Urinary bladder (tissue), 4 donors: ENCODE results near the gene ABCA4. TPM values are rescaled to one million over a fixed set of nuclear protein-coding genes. Genes with fewer than 3 reads are reported as not detected.

Experiments
- DNase-seq: peaks from one replicate; pipeline ENCODE4 v3.0.0-alpha.2; 2015; ENCODE audit errors: extremely low spot score
- H3K27ac ChIP-seq: one replicate; pipeline ENCODE4 v1.5.1; 2013; ENCODE audit warnings: low read depth, mild to moderate bottlenecking, moderate library complexity
- H3K36me3 ChIP-seq: one replicate; pipeline ENCODE4 v1.6.1; 2013; ENCODE audit warnings: mild to moderate bottlenecking, moderate library complexity; ENCODE audit not compliant: insufficient read depth
- H3K4me1 ChIP-seq: one replicate; pipeline ENCODE4 v1.6.1; 2013; ENCODE audit warnings: mild to moderate bottlenecking, moderate library complexity; ENCODE audit not compliant: insufficient read depth
- H3K4me3 ChIP-seq: one replicate; pipeline ENCODE4 v1.5.1; 2013; ENCODE audit warnings: low read depth, low read length
- WGBS: extraction: QIAGEN DNeasy Blood & Tissue Kit; methylation state at CpG from one replicate; pipeline ENCODE4 v1.1.7; 2013; 5-methylcytosine and 5-hydroxymethylcytosine counted together
- polyA plus RNA-seq: library from polyadenylated mRNA; stranded (reverse); fragments of 200-250 nt; gene quantifications from one replicate; pipeline ENCODE4 v1.2.3, GENCODE V29; 2013
- total RNA-seq: library from RNA; depleted of rRNA; stranded (reverse); fragments of >200 nt; gene quantifications from one replicate; pipeline ENCODE4 v1.2.3, GENCODE V29; 2014
- donor health status: healthy with polysubstance abuse.
- donor health status: healthy.

The ABCA4 gene
- total and polyA plus RNA-seq, 2 donors, result 0.37 to 0.90 TPM

DNA sequence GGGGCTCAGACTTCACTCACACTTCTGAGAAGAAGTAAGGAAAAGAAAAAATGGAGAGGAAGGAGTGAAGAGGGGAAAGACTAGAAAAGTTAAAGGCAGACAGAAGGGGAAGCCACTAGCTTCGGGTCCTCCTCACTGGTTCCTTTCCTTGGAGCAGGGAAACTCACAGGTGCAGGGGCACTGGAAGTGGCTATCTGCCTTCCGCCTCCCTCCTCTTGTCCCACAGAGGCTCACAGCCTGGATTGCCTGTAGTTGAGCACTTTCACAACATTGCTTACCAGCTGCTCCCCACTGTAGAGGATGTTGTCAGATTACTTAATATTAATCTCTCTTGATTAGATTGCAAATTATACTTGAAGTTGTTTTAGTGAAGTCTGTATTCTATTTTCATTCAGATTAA, 21.6 kb upstream of the ABCA4 start:
- DNase-seq, result no peak
- WGBS, result 89% methylated on average over 2 of the region's 2 CpGs
- H3K36me3 ChIP-seq, result no peaks in the 10 kb centered on the region

DNA sequence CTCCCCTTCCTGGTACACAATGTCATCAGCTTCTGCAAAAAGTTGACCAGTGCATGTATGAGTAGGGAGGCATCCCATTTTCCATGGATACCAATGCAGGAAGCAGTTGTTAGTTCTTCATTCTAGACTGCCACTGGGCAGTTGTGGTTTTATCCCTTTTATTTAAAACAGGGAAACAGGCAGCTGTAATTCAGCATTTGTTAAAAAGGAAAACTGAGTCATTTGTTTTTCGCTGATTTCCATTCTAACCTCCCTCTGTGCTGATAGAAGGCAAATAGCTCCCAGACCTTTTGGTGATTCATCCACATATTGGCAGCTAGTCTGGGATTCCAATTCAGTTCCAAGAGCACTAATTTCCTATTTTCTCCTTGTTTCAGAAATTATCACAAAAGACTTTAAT, 21.1 kb upstream of the ABCA4 start:
- Histone ChIP-seq H3K4me3 (no peak overlapping the region), H3K36me3 (no peaks in the 10 kb centered on the region), H3K27ac (no peak overlapping the region), H3K4me1 (no peaks in the 10 kb centered on the region)
- 85% methylated on average over 1 of the region's 1 CpG for WGBS
- no peak for DNase-seq

More for the DNA sequence above, 21.6 kb upstream of the ABCA4 start:
- Histone ChIP-seq H3K4me3 (no peak overlapping the region), H3K4me1 (no peaks in the 10 kb centered on the region), H3K27ac (no peak overlapping the region)

DNA sequence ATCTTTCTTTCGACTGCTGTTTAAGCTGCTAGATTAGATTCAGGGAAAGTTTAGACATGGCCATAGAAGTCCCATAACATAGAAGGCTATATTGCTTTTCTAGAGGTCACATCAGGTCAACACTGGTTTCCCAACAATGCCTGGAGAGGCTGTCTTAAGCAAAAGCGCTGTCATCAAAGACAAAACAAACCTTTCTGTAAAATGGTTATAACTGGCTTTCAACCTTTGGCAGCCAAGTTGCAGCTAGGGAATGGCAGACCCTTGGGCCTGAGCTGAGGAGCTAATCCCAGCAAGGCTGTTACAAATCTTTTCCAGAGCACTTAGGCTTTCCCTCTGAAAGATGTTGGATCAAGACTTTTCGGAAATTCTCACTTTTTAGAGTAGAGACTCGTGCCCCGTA, 11.2 kb upstream of the ABCA4 start:
- Histone ChIP-seq H3K4me1 (no peaks in the 10 kb centered on the region), H3K27ac (no peak overlapping the region), H3K4me3 (no peak overlapping the region), H3K36me3 (no peaks in the 10 kb centered on the region)
- WGBS, result 57% methylated on average over 5 of the region's 5 CpGs
- DNase-seq, result no peak

DNA sequence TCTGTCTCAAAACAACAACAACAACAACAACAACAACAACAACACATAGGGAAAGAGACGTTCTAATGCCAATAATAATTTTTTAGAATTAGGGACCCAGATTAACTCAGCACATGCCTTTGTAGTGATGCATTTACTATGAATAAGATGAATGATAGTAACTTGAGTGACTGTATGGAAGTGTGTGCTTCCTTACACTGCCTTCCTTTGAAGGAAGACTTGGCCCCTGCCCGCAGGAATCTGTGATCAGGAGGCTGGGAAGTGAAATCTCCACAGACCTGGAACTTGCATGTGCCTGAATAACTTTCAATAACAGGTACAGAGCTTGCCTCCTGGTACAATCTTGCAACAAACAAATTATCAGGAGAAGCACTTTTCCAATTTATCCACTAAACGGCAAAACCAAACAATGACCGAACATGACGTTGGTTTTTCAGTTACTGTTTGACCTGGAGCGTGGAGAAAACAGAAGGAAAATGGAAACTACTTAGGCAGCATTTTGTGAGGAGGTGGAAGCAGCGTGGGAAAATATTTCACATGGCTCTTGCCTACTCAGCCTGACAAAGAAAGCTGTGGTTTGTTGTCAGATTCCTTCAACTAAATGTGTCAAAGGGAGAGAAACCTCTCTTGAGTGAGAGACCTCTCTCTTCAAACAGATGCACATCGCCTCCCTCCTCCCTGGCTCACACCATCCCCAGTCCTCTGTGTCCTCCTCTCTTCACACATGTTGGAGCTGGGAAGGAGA, 10.1 kb upstream of the ABCA4 start:
- WGBS, result 75% methylated on average over 8 of the region's 8 CpGs
- DNase-seq, result no peak
- Histone ChIP-seq H3K4me3 (no peak overlapping the region), H3K36me3 (no peaks in the 10 kb centered on the region), H3K27ac (no peak overlapping the region), H3K4me1 (no peaks in the 10 kb centered on the region)

DNA sequence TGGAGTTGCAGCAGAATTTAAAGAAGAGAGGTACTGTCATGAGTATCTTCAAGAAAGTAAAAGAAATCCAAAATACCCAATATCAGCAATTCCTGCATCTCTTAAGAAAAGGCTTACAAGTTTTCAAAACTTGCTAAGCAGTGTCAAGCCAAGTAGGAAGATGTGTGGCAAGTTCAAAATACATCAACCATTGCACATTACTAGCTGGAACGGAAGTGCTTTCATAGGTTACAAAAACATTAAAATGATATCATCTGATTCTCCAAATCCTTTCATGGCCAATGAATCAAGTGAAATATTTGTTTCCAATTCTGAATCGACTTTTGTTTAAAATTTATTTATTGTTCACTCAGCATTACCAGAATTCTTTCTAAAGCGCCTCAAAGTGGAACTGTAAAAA, 5.7 kb upstream of the ABCA4 start:
- Histone ChIP-seq H3K27ac (no peak overlapping the region), H3K4me1 (no peaks in the 10 kb centered on the region), H3K4me3 (no peak overlapping the region), H3K36me3 (no peaks in the 10 kb centered on the region)
- WGBS, result 75% methylated on average over 3 of the region's 3 CpGs
- DNase-seq, result no peak

DNA sequence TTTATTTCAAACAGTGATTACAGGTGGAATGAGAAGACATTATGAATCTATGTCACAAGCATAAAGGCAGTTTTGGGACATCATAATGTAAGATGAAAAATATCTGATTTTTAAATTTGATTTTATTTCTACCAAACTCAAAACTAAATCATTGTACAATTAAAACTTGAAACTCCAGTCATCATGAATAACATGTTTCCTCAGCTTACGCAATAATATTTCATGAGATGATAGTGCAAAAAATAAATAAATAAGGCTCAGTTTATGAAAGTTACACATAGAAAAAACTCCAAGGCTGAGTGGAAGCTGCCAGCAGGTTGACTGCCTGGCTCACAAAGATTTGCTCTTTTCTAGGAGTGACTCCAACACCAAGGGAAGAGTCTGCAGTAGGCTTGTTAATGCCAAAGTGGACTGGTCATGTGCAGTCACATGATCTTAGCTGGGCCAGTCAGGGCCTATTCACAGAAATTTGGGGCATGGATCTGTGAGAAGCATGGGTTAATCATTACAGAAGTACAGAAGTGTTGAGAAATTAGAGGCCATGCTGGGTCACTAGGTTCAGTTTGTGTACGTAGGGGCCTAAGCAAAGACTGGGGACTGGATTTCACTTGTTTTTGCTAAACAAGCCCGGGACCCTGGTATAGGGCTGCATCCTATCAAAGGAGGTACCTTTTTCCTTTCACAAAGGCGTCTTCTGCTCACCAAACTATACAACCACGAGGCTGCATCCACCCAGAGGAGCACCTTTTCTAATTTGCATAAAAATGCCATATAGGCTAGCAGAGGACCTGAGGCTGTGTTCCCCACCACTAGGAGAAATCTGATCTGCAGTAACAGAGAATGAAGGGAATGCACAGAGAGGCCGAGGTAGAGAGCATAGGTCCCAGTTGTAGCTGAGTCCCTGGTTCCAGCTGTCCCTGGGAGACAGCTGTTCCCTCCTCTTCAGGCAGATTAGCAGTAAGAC, 4.9 kb upstream of the ABCA4 start:
- no peak overlapping the region for H3K4me3 ChIP-seq
- DNase-seq, result no peak
- H3K36me3 ChIP-seq, result no peaks in the 10 kb centered on the region
- H3K4me1 ChIP-seq, result no peaks in the 10 kb centered on the region
- WGBS, result 72% methylated on average over 6 of the region's 6 CpGs
- no peak overlapping the region for H3K27ac ChIP-seq

DNA sequence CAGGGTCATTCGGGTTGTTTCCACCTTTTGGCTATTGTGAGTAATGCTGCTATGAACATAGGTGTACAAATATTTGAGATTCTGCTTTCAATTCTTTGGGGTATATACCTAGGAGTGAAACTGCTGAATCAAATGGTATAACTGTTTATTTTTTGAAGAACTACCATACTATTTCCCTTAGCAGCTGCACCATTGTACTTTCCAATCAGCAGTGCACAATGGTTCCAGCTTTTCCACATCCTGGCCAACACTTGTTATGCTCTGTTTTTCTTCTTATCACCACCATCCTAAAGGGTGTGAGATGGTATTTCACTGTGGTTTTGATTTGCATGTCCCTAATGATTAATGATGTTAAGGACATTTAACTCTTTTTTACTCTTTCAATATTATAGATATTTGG, 3.6 kb upstream of the ABCA4 start:
- DNase-seq, result no peak
- Histone ChIP-seq H3K4me3 (no peak overlapping the region), H3K36me3 (no peaks in the 10 kb centered on the region)

DNA sequence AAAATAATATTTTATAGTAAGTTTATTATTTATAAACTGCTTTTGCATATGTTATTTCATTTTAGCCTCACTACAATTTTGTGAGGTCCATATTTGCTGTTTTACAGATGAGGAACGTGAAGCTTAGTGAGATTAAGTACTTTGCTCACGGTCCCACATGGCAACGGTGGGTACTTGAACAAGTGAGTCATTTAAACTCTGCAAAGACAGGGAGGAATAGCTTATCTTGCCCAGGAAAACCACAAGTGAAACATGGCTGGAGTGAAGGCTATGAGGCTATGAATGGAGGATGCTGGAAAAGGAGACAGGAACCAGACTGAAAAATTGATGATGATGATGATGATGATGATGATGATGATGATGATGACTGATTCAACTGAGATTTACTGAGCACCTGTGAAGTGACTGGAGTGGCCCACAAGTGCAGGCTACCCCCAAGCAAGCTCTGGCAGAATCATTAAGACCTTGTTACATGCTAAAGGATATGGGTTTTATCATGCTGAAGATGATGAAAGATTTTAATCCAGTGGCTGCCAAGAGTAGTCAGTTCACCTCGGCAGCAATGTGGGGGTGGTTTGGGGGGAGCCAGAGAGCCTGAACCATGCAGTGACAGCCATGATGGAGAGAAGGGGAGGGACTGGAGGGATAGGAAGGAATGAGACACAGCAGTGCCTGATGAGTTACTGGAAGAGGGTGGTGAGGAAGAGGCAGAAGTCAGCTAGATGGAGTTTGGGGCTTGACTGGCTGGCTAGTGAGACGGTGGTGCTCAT, 1.4 kb upstream of the ABCA4 start:
- no peak overlapping the region for H3K27ac ChIP-seq
- no peaks in the 10 kb centered on the region for H3K36me3 ChIP-seq
- 70% methylated on average over 5 of the region's 5 CpGs for WGBS
- H3K4me1 ChIP-seq, result no peaks in the 10 kb centered on the region
- no peak overlapping the region for H3K4me3 ChIP-seq
- no peak for DNase-seq

More for the DNA sequence above, 3.6 kb upstream of the ABCA4 start:
- no peak overlapping the region for H3K27ac ChIP-seq
- WGBS, result 96% methylated on average over 1 of the region's 1 CpG
- H3K4me1 ChIP-seq, result no peaks in the 10 kb centered on the region

DNA sequence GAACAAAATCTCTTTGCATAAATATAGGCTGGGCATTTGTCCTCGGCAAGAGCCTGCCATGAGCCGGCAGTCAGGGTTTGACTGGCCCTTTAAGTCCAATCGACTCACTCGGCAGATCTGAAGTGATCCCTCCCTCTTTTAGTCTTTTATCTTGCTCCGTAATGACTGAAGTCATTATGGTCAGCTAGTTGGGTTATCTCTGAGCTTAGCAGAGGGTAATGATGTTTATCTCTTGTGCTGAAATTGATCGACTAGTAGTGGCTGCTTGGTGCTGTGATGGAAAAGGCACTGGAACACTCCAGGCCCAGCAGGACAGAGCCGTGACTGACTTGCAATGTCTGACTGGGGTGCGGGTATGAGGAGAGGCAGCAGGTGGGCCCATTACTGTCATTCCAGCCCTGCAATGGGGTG, 468 bp upstream of the ABCA4 start:
- Histone ChIP-seq H3K36me3 (no peaks in the 10 kb centered on the region), H3K4me1 (no peaks in the 10 kb centered on the region), H3K4me3 (no peak overlapping the region), H3K27ac (no peak overlapping the region)
- no peak for DNase-seq
- WGBS, result 70% methylated on average over 8 of the region's 8 CpGs

DNA sequence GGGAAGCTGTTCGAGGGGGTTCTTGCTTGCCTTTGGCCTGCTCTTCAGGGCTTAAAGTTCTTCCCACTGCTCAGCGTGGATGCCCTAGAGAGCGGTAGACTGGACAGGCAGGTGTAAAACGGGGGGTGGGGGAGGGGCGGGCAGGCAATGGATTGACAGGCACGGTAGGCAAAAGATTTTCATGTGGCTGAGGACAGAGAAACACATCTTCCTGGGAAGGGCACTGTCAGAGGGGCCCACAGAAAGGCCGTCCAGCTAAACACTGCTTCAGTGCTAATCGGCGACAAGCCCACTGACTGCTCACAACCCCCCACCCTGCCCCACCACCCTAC, 412 bp downstream of the ABCA4 start:
- WGBS, result 81% methylated on average over 9 of the region's 9 CpGs
- H3K36me3 ChIP-seq, result no peaks in the 10 kb centered on the region
- no peak for DNase-seq

DNA sequence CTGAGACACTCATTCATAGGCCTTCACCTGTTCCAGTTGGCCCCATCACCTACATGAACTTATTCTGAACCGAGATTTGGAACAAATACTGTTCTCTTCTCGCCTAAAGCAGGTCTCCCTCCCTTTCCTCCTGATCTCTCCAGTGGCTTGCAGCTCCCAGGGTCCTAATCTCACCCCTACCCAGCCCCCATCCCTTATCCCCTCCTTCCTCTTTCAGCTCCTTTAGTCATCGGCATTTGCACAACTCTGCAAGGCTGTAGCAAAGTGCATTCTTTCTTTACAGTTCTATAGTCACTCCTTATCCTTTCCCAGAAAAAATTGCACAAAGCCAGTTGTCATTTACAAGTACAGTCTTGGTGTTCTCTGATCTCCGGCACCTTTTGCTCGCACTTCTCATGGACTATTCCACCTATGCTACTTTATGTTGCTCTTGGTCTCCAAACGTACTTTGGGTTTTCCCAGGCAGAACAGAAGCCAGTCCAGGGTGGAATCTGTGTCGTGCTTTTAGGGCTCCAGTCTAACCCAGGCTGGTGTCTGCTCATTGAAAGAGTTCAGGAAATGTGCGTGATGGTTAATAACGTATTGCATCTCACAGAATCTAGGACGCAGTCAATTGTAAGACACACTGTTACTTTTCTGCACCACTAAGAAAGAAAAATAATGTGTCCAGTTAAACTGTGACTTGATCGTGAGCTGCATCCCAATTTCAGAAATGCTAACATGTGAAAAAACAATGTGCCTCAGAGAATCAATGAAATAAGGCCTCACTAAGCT, 965 bp downstream of the ABCA4 start:
- H3K4me3 ChIP-seq, result no peak overlapping the region
- no peaks in the 10 kb centered on the region for H3K36me3 ChIP-seq
- no peak overlapping the region for H3K27ac ChIP-seq
- WGBS, result 83% methylated on average over 11 of the region's 11 CpGs
- DNase-seq, result no peak
- H3K4me1 ChIP-seq, result no peaks in the 10 kb centered on the region

More for the DNA sequence above, 412 bp downstream of the ABCA4 start:
- Histone ChIP-seq H3K27ac (no peak overlapping the region), H3K4me1 (no peaks in the 10 kb centered on the region), H3K4me3 (no peak overlapping the region)

DNA sequence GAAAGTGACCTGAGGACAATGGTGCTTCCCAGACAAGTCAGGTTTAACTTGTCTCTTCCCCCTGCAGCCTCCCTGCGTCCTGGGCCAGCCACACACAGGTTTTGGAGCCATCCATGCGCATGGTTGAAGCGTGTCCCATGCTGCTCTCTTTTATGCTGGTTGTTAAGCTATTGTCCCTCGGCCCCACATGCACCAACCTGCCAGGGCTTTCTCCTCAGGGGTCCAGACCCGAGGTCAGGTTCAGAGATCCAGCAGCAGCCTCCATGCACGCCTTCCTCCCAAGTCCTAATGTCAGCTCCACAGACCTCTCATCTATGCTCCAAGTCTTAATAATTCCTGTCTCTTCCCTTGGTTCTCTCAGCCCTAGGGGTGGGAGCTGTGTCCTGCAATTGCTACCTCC, 1.6 kb downstream of the ABCA4 start:
- no peak for DNase-seq
- Histone ChIP-seq H3K4me1 (no peaks in the 10 kb centered on the region), H3K27ac (no peak overlapping the region), H3K36me3 (no peaks in the 10 kb centered on the region), H3K4me3 (no peak overlapping the region)
- WGBS, result 86% methylated on average over 6 of the region's 6 CpGs

DNA sequence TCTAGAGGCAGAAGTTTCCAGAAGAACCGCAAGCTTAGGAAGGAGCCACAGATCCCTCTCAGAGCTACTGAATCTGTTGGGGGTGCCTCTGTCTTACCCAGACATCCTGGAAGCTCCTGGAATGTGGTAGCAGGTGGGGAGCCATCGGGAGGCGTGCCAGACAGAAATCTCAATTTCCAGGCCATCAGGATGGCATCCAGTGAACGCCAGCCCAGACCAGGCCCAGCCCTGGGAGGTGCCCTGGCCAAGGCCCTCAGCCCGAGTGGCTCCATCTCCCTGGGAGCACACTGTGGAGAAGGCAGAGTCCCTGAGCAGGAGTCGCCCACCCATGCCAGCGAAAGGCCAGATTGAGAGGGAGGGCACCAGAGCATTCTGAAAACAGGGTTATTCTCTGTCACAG, 2.5 kb downstream of the ABCA4 start:
- 94% methylated on average over 7 of the region's 7 CpGs for WGBS

More for the DNA sequence above, 2.5 kb downstream of the ABCA4 start:
- Histone ChIP-seq H3K4me1 (no peaks in the 10 kb centered on the region), H3K27ac (no peak overlapping the region), H3K36me3 (no peaks in the 10 kb centered on the region), H3K4me3 (no peak overlapping the region)
- no peak for DNase-seq
